ENCODE results near the gene CHCHD4. TPM values are rescaled to one million over a fixed set of nuclear protein-coding genes. Genes with fewer than 3 reads are reported as not detected.

Gene CHCHD4
- total and polyA plus RNA-seq, 2 of the 13 experiments (the other 11 are each of a cell fraction or from before 2014, with no cell fraction given) = 15.8 to 24.1 TPM

- TF ChIP-seq, protein P1, sequence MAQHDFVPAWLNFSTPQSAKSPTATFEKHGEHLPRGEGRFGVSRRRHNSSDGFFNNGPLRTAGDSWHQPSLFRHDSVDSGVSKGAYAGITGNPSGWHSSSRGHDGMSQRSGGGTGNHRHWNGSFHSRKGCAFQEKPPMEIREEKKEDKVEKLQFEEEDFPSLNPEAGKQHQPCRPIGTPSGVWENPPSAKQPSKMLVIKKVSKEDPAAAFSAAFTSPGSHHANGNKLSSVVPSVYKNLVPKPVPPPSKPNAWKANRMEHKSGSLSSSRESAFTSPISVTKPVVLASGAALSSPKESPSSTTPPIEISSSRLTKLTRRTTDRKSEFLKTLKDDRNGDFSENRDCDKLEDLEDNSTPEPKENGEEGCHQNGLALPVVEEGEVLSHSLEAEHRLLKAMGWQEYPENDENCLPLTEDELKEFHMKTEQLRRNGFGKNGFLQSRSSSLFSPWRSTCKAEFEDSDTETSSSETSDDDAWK (CRISPR knock-in tag; IDR thresholded peaks at IDR 0.05) = no peak
- TF ChIP-seq ZNF17 (CRISPR knock-in tag; IDR thresholded peaks at IDR 0.05) (no peak), GZF1 (CRISPR knock-in tag; IDR thresholded peaks at IDR 0.05) (no peak), GABPA (IDR thresholded peaks at IDR 0.05; ENCODE audit: low read depth, low read length) (no peak), GABPA (CRISPR knock-in tag; IDR thresholded peaks at IDR 0.05; ENCODE audit: low read depth) (peak; percentile 34; the same call in 1 of the 2 replicates), TAF15 (IDR thresholded peaks at IDR 0.05; ENCODE audit: low read depth, low read length, poor library complexity, severe bottlenecking) (no peak), MBD4 (IDR thresholded peaks at IDR 0.05; ENCODE audit: borderline replicate concordance, low read length) (no peak), ZNF256 (CRISPR knock-in tag; conservative IDR thresholded peaks at IDR 0.05) (no peak), ZNF607 (CRISPR knock-in tag; IDR thresholded peaks at IDR 0.05; ENCODE audit: borderline replicate concordance) (0 out of 2 replicates have a peak, but pooled peaks have one; percentile 10), ZBTB3 (CRISPR knock-in tag; IDR thresholded peaks at IDR 0.05; ENCODE audit: borderline replicate concordance, low read depth) (no peak), CAMTA2 (CRISPR knock-in tag; IDR thresholded peaks at IDR 0.05; ENCODE audit: borderline replicate concordance) (0 out of 2 replicates have a peak, but pooled peaks have one; percentile 58), NFATC3 (CRISPR knock-in tag; IDR thresholded peaks at IDR 0.05) (no peak), ZNF747 (CRISPR knock-in tag; IDR thresholded peaks at IDR 0.05; ENCODE audit: borderline replicate concordance) (no peak), ATAD3A (CRISPR knock-in tag; IDR thresholded peaks at IDR 0.05) (no peak), ZEB1 (IDR thresholded peaks at IDR 0.05; ENCODE audit: insufficient replicate concordance, low read depth) (peak; percentile 26), YY1 (IDR thresholded peaks at IDR 0.05; ENCODE audit: insufficient read depth, insufficient replicate concordance, low read depth, low read length) (peak; percentile 39), ZKSCAN8 (CRISPR knock-in tag; IDR thresholded peaks at IDR 0.05; ENCODE audit: borderline replicate concordance) (no peak), FOXA1 (IDR thresholded peaks at IDR 0.05) (no peak), FOXA1 (CRISPR knock-in tag; IDR thresholded peaks at IDR 0.05) (peak; percentile 62; the same call in 1 of the 2 replicates), CEBPB (IDR thresholded peaks at IDR 0.05; ENCODE audit: borderline replicate concordance, low read depth, low read length) (peak; percentile 97), ZNF780A (CRISPR knock-in tag; IDR thresholded peaks at IDR 0.05) (no peak), ZNF225 (CRISPR knock-in tag; IDR thresholded peaks at IDR 0.05) (no peak), ZNF878 (CRISPR knock-in tag; IDR thresholded peaks at IDR 0.05) (no peak), ERF (CRISPR knock-in tag; IDR thresholded peaks at IDR 0.05) (peak; percentile 35; the same call in 1 of the 2 replicates), NAIF1 (CRISPR knock-in tag; IDR thresholded peaks at IDR 0.05; ENCODE audit: borderline replicate concordance) (no peak), HNRNPLL (IDR thresholded peaks at IDR 0.05; ENCODE audit: low read depth, low read length, poor library complexity, severe bottlenecking) (no peak)
- TF ChIP-seq, protein P2, sequence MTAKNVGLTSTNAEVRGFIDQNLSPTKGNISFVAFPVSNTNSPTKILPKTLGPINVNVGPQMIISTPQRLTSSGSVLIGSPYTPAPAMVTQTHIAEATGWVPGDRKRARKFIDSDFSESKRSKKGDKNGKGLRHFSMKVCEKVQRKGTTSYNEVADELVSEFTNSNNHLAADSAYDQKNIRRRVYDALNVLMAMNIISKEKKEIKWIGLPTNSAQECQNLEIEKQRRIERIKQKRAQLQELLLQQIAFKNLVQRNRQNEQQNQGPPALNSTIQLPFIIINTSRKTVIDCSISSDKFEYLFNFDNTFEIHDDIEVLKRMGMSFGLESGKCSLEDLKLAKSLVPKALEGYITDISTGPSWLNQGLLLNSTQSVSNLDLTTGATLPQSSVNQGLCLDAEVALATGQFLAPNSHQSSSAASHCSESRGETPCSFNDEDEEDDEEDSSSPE (CRISPR knock-in tag; IDR thresholded peaks at IDR 0.05) = no peak
- TF ChIP-seq, protein P3, sequence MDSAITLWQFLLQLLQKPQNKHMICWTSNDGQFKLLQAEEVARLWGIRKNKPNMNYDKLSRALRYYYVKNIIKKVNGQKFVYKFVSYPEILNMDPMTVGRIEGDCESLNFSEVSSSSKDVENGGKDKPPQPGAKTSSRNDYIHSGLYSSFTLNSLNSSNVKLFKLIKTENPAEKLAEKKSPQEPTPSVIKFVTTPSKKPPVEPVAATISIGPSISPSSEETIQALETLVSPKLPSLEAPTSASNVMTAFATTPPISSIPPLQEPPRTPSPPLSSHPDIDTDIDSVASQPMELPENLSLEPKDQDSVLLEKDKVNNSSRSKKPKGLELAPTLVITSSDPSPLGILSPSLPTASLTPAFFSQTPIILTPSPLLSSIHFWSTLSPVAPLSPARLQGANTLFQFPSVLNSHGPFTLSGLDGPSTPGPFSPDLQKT (CRISPR knock-in tag; IDR thresholded peaks at IDR 0.05; ENCODE audit: borderline replicate concordance) = no peak
Observed at GRCh38 chr3:14118400-14119381, 6.0 kb downstream of the CHCHD4 start (continued).
